ENCODE measurements around the gene NFAM1. TPM values are rescaled to one million over a fixed set of nuclear protein-coding genes. Genes with fewer than 3 reads are reported as not detected.

Gene NFAM1
- total and polyA plus RNA-seq, 2 of the 13 experiments (the other 11 are each of a cell fraction or from before 2014, with no cell fraction given): 0.03 TPM; not detected in 1

DNA sequence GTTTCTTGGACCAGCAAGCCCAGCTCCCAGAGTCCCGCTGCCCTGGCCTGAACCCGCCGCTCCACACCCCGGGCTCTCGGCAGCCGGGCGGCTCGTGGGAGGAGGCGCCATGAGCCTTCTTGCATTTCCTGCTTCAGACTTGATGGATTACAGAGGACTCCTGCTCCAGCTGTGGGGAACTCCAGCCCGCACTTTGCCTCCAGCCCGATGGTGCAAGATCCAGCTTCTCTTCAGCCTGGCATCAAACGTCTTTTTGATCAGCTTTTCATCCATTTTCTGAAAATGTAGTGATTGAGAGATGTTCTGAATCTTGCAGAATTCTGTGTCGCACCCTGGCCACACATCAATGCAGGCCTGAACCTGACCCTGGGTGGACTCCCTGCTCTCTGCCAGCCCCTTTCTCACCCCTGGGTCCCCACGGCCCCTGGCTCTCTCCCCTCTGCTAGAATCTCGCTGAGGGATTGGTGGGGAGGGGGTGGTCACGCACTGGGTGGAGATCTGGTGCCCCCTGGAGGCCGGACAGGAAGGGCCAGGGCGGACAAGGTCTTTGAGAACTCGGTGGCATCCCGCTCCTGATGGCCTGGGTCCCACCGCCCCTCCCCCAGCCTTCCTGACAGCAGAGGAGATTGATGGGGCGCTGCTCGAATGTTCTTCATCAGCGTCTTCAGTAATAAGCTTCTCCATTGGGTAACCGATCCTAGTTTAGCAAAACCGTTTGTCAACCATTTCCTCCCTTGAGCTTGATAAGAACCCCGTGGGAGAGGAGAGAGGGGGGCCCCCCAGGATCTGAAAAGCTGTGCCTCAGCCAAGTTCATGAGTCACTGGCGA is 12.1 kb upstream of the NFAM1 start (continued):
- TF ChIP-seq, protein P1, sequence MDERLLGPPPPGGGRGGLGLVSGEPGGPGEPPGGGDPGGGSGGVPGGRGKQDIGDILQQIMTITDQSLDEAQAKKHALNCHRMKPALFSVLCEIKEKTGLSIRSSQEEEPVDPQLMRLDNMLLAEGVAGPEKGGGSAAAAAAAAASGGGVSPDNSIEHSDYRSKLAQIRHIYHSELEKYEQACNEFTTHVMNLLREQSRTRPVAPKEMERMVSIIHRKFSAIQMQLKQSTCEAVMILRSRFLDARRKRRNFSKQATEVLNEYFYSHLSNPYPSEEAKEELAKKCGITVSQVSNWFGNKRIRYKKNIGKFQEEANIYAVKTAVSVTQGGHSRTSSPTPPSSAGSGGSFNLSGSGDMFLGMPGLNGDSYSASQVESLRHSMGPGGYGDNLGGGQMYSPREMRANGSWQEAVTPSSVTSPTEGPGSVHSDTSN (CRISPR knock-in tag; IDR thresholded peaks at IDR 0.05): no peak
- TF ChIP-seq CBX1 (IDR thresholded peaks at IDR 0.05; ENCODE audit: low read depth): no peak
- no peak for TF ChIP-seq ATRX (CRISPR knock-in tag; IDR thresholded peaks at IDR 0.05; ENCODE audit: borderline replicate concordance)
- TF ChIP-seq KAT7 (CRISPR knock-in tag; IDR thresholded peaks at IDR 0.05; ENCODE audit: borderline replicate concordance): no peak
- TF ChIP-seq DNMT3B (CRISPR knock-in tag; conservative IDR thresholded peaks at IDR 0.05): no peak
- TF ChIP-seq, protein P2, sequence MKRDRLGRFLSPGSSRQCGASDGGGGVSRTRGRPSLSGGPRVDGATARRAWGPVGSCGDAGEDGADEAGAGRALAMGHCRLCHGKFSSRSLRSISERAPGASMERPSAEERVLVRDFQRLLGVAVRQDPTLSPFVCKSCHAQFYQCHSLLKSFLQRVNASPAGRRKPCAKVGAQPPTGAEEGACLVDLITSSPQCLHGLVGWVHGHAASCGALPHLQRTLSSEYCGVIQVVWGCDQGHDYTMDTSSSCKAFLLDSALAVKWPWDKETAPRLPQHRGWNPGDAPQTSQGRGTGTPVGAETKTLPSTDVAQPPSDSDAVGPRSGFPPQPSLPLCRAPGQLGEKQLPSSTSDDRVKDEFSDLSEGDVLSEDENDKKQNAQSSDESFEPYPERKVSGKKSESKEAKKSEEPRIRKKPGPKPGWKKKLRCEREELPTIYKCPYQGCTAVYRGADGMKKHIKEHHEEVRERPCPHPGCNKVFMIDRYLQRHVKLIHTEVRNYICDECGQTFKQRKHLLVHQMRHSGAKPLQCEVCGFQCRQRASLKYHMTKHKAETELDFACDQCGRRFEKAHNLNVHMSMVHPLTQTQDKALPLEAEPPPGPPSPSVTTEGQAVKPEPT (CRISPR knock-in tag; IDR thresholded peaks at IDR 0.05; ENCODE audit: low read depth): no peak
- TF ChIP-seq TSC22D2 (CRISPR knock-in tag; IDR thresholded peaks at IDR 0.05; ENCODE audit: borderline replicate concordance): no peak
- TF ChIP-seq, protein P3, sequence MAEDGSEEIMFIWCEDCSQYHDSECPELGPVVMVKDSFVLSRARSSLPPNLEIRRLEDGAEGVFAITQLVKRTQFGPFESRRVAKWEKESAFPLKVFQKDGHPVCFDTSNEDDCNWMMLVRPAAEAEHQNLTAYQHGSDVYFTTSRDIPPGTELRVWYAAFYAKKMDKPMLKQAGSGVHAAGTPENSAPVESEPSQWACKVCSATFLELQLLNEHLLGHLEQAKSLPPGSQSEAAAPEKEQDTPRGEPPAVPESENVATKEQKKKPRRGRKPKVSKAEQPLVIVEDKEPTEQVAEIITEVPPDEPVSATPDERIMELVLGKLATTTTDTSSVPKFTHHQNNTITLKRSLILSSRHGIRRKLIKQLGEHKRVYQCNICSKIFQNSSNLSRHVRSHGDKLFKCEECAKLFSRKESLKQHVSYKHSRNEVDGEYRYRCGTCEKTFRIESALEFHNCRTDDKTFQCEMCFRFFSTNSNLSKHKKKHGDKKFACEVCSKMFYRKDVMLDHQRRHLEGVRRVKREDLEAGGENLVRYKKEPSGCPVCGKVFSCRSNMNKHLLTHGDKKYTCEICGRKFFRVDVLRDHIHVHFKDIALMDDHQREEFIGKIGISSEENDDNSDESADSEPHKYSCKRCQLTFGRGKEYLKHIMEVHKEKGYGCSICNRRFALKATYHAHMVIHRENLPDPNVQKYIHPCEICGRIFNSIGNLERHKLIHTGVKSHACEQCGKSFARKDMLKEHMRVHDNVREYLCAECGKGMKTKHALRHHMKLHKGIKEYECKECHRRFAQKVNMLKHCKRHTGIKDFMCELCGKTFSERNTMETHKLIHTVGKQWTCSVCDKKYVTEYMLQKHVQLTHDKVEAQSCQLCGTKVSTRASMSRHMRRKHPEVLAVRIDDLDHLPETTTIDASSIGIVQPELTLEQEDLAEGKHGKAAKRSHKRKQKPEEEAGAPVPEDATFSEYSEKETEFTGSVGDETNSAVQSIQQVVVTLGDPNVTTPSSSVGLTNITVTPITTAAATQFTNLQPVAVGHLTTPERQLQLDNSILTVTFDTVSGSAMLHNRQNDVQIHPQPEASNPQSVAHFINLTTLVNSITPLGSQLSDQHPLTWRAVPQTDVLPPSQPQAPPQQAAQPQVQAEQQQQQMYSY (CRISPR knock-in tag; IDR thresholded peaks at IDR 0.05): peak; percentile 99
- no peak for TF ChIP-seq ZNF777 (CRISPR knock-in tag; IDR thresholded peaks at IDR 0.05)
- TF ChIP-seq NFIC (IDR thresholded peaks at IDR 0.05; ENCODE audit: low read length): no peak
- TF ChIP-seq KLF15 (CRISPR knock-in tag; IDR thresholded peaks at IDR 0.05; ENCODE audit: borderline replicate concordance): no peak
- no peak for TF ChIP-seq HNF4G (IDR thresholded peaks at IDR 0.05; ENCODE audit: borderline replicate concordance, low read depth, low read length)
- TF ChIP-seq HNF4G (CRISPR knock-in tag; IDR thresholded peaks at IDR 0.05; ENCODE audit: borderline replicate concordance, low read depth): no peak
- TF ChIP-seq, protein P4, sequence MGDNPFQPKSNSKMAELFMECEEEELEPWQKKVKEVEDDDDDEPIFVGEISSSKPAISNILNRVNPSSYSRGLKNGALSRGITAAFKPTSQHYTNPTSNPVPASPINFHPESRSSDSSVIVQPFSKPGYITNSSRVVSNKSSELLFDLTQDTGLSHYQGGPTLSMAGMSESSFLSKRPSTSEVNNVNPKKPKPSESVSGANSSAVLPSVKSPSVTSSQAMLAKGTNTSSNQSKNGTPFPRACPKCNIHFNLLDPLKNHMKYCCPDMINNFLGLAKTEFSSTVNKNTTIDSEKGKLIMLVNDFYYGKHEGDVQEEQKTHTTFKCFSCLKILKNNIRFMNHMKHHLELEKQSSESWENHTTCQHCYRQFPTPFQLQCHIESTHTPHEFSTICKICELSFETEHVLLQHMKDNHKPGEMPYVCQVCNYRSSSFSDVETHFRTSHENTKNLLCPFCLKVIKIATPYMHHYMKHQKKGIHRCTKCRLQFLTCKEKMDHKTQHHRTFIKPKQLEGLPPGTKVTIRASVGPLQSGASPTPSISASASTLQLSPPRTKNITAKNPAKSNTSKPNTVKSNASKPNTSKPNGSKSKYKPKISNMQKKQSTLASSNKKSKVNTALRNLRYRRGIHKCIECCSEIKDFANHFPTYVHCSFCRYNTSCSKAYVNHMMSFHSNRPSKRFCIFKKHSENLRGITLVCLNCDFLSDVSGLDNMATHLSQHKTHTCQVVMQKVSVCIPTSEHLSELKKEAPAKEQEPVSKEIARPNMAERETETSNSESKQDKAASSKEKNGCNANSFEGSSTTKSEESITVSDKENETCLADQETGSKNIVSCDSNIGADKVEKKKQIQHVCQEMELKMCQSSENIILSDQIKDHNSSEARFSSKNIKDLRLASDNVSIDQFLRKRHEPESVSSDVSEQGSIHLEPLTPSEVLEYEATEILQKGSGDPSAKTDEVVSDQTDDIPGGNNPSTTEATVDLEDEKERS (CRISPR knock-in tag; IDR thresholded peaks at IDR 0.05): no peak
- TF ChIP-seq NFKB2 (CRISPR knock-in tag; IDR thresholded peaks at IDR 0.05; ENCODE audit: borderline replicate concordance): peak; percentile 41; the same call in 1 of the 2 replicates
- TF ChIP-seq ZNF839 (CRISPR knock-in tag; IDR thresholded peaks at IDR 0.05; ENCODE audit: borderline replicate concordance): no peak
- TF ChIP-seq SCMH1 (CRISPR knock-in tag; IDR thresholded peaks at IDR 0.05; ENCODE audit: borderline replicate concordance): no peak
- TF ChIP-seq ZNF232 (CRISPR knock-in tag; IDR thresholded peaks at IDR 0.05; ENCODE audit: borderline replicate concordance): no peak
- TF ChIP-seq YEATS2 (CRISPR knock-in tag; IDR thresholded peaks at IDR 0.05; ENCODE audit: borderline replicate concordance): 0 out of 2 replicates have a peak, but pooled peaks have one; percentile 11
- TF ChIP-seq SMC3 (IDR thresholded peaks at IDR 0.05; ENCODE audit: low read length): peak; percentile 18; the same call in 1 of the 2 replicates
